Activated CD4-positive, alpha-beta T cell treated with anti-CD3 and anti-CD28 coated beads for 48 hours (primary cell): Measurements from ENCODE around the gene SCTR.

Experiments used
- DNase-seq: peaks from one replicate; pipeline ENCODE4 v3.0.0-alpha.2; 2020

SCTR gene

GRCh38 chr2:119522671-119523070 lies 1.6 kb downstream of the SCTR start:
- DNase-seq: no peak

GRCh38 chr2:119521433-119522050 lies 2.7 kb downstream of the SCTR start:
- no peak for DNase-seq

- no peak for DNase-seq
Observed at GRCh38 chr2:119520696-119521432, 3.4 kb downstream of the SCTR start.

DNA sequence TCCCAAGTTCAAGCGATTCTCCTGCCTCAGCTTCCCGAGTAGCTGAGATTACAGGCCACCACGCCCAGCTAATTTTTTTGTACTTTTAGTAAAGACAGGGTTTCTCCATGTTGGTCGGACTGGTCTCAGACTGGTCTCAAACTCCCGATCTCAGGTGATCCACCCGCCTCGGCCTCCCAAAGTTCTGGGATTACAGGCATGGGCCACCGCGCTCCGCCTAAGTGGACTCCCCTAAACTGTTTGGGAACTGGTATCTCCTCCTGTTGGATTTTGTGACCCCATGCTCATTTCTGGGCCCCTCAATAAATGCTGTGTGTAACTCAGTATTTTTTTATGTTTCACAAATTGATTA lies 5.2 kb downstream of the SCTR start:
- DNase-seq: no peak

DNA sequence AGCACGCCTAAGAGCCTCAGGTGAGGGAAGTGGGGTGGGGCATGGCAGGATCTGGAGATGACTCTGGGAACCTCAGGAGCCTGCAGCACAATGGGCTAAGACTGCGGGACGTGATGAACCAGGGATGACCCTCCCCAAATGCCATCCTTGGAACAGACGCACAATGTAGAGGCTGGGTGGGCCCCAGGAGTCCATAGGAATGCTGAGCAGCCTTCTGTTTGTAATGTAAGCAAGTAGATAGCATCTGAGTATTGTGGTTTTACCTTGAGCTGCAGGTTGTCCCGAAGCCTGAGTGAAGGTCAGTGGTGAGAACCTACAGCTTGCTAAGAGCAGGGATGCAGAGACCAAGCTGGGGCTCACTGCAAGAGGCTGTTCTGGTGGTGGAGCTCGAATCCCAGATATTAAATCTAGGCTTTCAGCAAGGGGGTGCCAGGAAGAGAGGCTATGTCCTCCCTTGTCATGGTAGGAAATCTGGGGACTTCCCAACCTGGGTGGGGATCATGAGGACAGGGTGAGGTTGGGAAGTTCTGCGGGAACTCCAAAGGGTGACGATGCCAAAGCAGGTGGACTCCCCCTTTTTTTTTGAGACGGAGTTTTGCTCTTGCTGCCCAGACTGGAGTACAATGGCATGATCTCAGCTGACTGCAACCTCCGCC lies 5.8 kb downstream of the SCTR start:
- no peak for DNase-seq

DNA sequence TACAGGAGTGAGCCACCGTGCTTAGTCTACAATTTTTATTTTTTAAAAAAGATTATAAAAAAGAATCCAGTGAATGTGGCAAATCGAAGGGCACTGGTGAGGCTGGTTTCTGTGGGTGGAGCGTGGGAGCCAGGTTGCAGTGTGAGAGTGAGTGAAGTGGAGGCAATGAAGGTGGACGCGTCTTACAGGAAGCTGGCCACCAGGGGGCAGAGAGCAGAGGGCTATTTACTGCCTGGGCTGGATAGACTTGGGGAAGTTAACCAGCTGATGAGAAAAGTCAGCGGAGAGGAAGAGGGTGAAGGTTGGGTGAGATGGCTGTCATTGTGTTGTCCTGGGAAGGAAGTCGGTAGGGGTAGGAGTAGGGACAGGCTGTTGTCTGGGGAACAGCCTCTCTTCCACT lies 6.8 kb downstream of the SCTR start:
- DNase-seq: peak; percentile 71

- DNase-seq: no peak
Observed at GRCh38 chr2:119516121-119516520, 8.2 kb downstream of the SCTR start.

GRCh38 chr2:119513832-119514231 lies 10.5 kb downstream of the SCTR start:
- DNase-seq: no peak

- no peak for DNase-seq
Observed at GRCh38 chr2:119512946-119513345, 11.3 kb downstream of the SCTR start.

- DNase-seq: no peak
Observed at GRCh38 chr2:119511989-119512388, 12.3 kb downstream of the SCTR start.

- DNase-seq: no peak
Observed at GRCh38 chr2:119508756-119509155, 15.5 kb downstream of the SCTR start.

- DNase-seq: no peak
Observed at GRCh38 chr2:119496682-119497081, 27.6 kb downstream of the SCTR start.

DNA sequence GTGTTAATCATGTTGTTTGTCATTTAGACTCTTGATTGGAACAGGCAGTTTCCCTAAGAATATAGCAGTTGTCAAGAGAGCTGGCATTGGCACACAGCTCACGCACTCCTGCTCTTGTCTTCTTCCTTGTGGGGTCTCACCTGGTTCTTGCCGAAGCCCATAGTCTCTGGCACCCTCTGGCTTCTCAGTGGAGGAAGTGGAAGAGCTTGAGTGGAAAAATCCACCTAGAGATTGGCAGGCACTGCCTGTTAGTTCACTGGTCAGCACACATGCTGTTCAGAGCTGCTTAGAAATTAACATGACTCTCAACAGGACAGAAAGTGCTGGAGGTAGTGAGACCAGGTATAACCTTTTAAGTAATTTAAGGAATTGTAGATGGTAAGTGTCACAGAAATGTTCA lies 28.3 kb downstream of the SCTR start:
- no peak for DNase-seq

DNA sequence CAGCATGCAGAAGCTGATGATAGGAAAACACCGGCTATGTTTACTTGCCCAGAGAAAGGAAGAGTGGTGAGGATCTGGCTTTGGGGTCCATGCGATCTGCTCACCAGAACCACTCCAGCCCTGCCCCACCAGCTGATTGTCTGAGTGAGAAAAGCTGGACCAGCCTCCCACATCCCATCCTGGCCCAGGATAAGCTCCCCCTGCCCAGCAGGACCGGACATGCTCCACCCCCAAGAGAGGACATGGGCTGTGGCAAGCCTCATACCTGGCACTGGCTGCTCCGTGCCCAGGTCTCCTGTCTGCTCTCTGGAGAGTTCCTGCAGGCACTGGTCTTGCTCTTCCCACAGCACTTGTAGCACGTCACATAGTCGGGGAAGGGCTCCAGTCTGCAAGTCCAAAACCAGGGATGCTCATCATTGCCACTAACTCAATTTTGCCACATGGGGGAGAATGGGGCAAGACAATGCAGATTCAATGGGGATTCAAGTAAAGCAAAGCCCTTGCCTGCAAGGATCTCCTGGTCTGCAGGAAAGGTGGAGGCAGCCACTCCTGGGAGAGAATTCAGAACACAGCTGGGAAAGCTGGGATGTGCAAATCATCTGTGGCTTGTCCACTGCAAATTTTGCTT lies 30.0 kb downstream of the SCTR start:
- no peak for DNase-seq

DNA sequence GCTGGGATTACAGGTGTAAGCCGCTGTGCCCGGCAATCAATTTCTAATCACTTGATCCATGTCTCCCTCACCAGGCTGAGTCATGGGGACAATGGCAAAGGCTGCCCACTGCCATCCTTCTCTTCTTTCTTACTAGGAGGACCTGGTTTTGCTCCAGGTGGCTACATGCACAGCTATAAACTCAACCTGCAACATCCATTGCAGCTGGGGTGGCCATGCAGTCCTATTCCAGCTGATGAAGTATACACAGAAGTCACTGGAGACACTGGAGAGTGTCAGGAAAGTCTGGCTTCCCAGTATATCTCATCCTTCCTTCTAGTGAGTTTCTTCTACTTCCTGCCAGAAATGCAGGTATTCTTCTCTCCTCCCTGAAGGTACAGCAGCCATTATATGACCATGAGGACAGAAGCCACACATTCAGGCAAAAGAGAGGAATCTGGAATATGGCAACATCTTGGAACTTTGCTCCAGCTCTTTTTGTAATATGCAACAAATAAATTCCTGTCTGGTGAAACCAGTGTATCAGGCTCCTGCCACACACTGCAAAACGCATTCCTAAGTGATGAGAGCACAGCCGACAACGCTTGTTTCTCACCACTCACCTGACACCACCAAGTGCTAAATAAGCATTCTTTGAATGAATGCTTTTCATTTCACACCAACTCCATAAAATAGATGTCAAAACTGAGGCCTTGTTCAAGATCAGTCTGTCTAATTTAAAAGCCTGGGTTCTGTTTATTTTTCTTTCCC lies 32.3 kb downstream of the SCTR start:
- no peak for DNase-seq

GRCh38 chr2:119490653-119491195 lies 33.6 kb downstream of the SCTR start:
- DNase-seq: no peak

DNA sequence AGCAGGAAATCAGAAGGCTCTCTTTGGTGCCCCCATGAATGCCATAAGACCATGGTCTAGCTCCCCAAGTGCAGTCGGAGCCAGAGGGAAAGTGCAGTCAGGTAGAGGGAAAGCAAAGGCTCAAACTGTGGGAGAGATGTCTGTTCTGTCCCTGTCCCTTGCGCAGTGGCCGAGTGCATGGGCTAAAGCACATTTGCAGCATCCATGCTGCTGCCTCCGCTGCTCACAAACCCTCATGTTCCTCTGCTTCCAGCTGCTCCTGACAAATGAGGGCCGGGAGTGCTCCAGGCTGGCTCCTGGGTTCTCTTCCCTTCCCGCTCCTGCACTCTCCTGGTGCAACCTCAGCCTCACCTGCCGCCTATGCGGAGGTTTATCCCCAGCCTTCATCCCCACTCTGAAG lies 34.2 kb downstream of the SCTR start:
- DNase-seq: no peak

- DNase-seq: no peak
Observed at GRCh38 chr2:119489232-119489952, 34.9 kb downstream of the SCTR start.

DNA sequence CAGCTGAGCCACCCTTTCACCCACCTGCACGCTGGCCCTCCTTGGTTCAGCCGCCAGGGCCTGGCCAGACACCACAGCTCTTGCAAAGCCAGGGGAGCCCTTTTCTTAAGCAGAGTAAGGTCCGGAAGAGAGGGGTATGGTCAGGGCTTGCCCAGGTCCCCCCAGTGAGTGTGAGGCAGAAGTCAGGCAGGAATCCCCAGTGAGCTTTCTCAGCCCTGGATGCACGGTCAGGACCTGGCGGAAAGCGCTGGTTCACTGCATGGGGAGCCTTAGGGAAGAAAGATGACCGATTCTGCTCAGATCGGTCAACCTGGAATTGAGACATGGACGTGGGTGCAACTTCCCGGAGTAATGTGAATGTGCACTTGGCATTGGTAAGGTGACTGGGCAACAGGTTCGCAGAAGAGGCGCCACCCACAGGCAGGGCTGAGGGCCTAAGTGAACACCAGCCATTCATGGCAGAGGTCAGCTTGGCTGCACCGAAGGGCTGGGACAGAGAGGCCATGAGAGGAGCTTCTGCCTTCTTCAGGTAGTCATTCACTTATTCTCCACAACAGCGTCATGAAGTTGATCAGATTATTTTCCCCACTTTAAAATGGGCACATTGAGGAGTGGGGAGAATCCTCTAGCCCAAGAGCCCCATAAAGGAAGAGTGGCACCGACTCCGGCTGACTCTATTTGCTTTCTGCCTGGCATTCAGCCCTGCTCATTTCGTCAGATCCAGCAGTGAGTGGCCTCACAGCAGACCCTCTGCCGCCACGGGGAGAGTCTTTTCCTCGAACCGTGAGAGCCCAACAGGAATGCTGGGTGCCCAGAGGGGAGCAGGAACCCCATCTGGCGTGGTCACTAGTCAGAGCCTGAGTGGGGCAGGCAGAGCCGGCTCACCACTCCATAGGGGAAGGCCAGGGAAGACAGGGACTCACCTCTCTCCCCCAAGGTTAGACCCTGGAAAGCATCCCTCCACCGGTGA lies 35.8 kb downstream of the SCTR start:
- no peak for DNase-seq

DNA sequence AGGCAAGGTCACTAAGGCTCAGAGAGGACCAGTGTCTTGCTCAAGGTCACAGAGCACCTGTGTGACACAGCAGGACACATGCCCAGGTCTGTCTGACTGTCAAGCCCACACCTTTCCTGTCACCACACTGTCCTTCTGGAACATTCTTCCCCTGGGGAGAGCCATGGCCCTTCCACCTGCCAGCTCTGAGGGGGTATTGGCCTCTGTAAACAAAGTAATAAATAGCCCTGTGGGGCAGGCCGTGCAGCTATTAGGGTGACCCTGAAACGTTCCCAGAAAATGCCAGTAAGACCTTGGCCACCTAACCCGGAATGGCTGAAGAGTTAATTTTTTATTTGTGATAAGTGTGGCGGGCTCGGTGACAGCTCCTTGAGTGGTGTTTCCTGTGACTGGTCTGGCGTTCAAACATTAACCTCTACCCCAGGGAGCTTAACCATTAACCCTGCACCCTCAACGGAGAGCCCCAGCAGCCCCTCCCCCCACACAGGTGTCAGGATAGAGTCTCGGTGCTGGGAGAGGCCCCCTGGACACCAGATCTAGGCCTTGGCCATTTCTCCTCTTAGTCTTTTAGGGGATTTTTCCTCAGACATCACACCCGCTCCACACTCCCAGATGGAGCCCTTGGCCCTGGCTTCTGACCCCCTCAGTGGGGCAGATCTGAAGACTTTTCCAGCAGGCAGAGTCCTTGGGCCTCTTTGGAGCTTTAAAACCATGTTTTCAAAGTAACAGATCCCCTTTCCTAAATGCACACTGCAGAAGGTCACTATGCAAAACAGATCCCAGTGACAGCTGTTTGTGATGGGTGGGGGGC lies 36.6 kb downstream of the SCTR start:
- no peak for DNase-seq
